ENCODE data around the gene GBP2. TPM values are rescaled to one million over a fixed set of nuclear protein-coding genes. Genes with fewer than 3 reads are reported as not detected.

GBP2 gene
- total and polyA plus RNA-seq, 2 donors (not counting 3 experiments of a cell fraction or from before 2014, with no cell fraction given): 13.1 to 30.2 TPM

- no peak overlapping the region for H3K4me3 ChIP-seq (replicated peaks in 1 of 3; ENCODE audit: insufficient read depth in 1 of 3, low read depth in 1 of 3, low read length in 3 of 3)
- POLR2A ChIA-PET: no interaction called here
These were observed 7.8 kb upstream of the GBP2 start for GRCh38 chr1:89133747-89134146.

More at GRCh38 chr1:89133747-89134146, 7.8 kb upstream of the GBP2 start:
- H3K27ac ChIP-seq (ENCODE audit: insufficient read depth, low read depth, low read length): no peak overlapping the region
- H3K4me2 ChIP-seq (ENCODE audit: insufficient read depth, low read length): no peak overlapping the region
- no peaks in the 10 kb centered on the region for H3K79me2 ChIP-seq (ENCODE audit: control insufficient read depth, insufficient read depth, low read length)
- dilution Hi-C loops (cut with MboI; ENCODE audit: extremely low pct_ligation_motif_present, low sequenced_read_pairs) (no loop called here), intact Hi-C loops (cut with micrococcal nuclease) (no loop called here)
- H2AFZ ChIP-seq (ENCODE audit: low read depth, low read length): no peak overlapping the region
- no peaks in the 10 kb centered on the region for H3K9me1 ChIP-seq (replicated peaks; ENCODE audit: control insufficient read depth, extremely low read depth, insufficient read depth, low read length)
- H3K4me1 ChIP-seq (ENCODE audit: control insufficient read depth, extremely low read depth, insufficient read depth, low read length): peaks cover 9% of the 10 kb centered on the region
- TF ChIP-seq CTCF (IDR thresholded peaks at IDR 0.05; ENCODE audit: extremely low read depth in 1 of 2, insufficient read depth in 1 of 2, low read depth in 1 of 2, low read length in 2 of 2): no peak
- no peak for TF ChIP-seq FOS (IDR thresholded peaks at IDR 0.05; ENCODE audit: borderline replicate concordance, insufficient read depth, low read length)
- no peak for TF ChIP-seq EZH2 (IDR thresholded peaks at IDR 0.05; ENCODE audit: borderline replicate concordance, low read depth, low read length, severe bottlenecking)
- TF ChIP-seq GATA2 (IDR thresholded peaks at IDR 0.05; ENCODE audit: insufficient read depth, insufficient read length, low read depth, low read length): no peak
- TF ChIP-seq POLR2AphosphoS5 (IDR thresholded peaks at IDR 0.05; ENCODE audit: insufficient read depth, low read depth, low read length): no peak
- no peak for TF ChIP-seq JUN (IDR thresholded peaks at IDR 0.05; ENCODE audit: borderline replicate concordance, insufficient read depth, insufficient read length, low read depth)
- TF ChIP-seq MYC (IDR thresholded peaks at IDR 0.05; ENCODE audit: low read depth, low read length): no peak
- H3K36me3 ChIP-seq (ENCODE audit: control insufficient read depth in 2 of 2, extremely low read depth in 1 of 2, insufficient read depth in 2 of 2, low read length in 2 of 2): no peaks in the 10 kb centered on the region
- FAIRE-seq: no peak
- CTCF ChIA-PET: interaction anchor here (1.3 kb wide), 1 partner anchor 136 kb away, joined by 4 read pairs; no protein-coding TSS in a partner anchor
- H3K9me3 ChIP-seq (replicated peaks; ENCODE audit: control insufficient read depth, insufficient read depth, low read length): no peaks in the 10 kb centered on the region
- H3K27me3 ChIP-seq (ENCODE audit: control insufficient read depth in 2 of 2, insufficient read depth in 2 of 2, low read length in 2 of 2): no peaks in the 10 kb centered on the region
- no peaks in the 10 kb centered on the region for H4K20me1 ChIP-seq (replicated peaks; ENCODE audit: control insufficient read depth, extremely low read depth, insufficient read depth, low read length)
- BruUV-seq (replicated peaks): no TSS peak
- DNase-seq (ENCODE audit: low read depth, low spot score): no peak
- H3K9ac ChIP-seq (replicated peaks; ENCODE audit: extremely low read depth, insufficient read depth, low read length): no peak overlapping the region
